ENCODE measurements around the gene LRRC4C.
"Not testable (repeated sequence)": the region's sequence is repeated elsewhere in the genome, so short reads cannot be mapped to it uniquely, and the experiment has no call there.

Gene LRRC4C

GRCh38 chr11:40602866-40603552 is 856.4 kb downstream of the LRRC4C start:
- TF ChIP-seq TAF1 (IDR thresholded peaks at IDR 0.05; ENCODE audit: borderline replicate concordance, low read depth, low read length) = no peak
- no peak for TF ChIP-seq POLR2A (IDR thresholded peaks at IDR 0.05; ENCODE audit: low read depth, low read length)
- no peak for TF ChIP-seq POLR2AphosphoS5 (IDR thresholded peaks at IDR 0.05; ENCODE audit: low read depth, low read length)
- DNase-seq (ENCODE audit: insufficient read length) = no peak
- no peak for FAIRE-seq

- DNase-seq (ENCODE audit: insufficient read length) = no peak
- TF ChIP-seq POLR2AphosphoS5 (IDR thresholded peaks at IDR 0.05; ENCODE audit: low read depth, low read length) (no peak), POLR2A (IDR thresholded peaks at IDR 0.05; ENCODE audit: low read depth, low read length) (no peak), TAF1 (IDR thresholded peaks at IDR 0.05; ENCODE audit: borderline replicate concordance, low read depth, low read length) (no peak)
- no peak for FAIRE-seq
Observed at GRCh38 chr11:40597546-40598113, 861.8 kb downstream of the LRRC4C start.

- no peak for DNase-seq (ENCODE audit: insufficient read length)
- no peak for FAIRE-seq
- TF ChIP-seq TAF1 (IDR thresholded peaks at IDR 0.05; ENCODE audit: borderline replicate concordance, low read depth, low read length) = no peak
- no peak for TF ChIP-seq POLR2AphosphoS5 (IDR thresholded peaks at IDR 0.05; ENCODE audit: low read depth, low read length)
- no peak for TF ChIP-seq POLR2A (IDR thresholded peaks at IDR 0.05; ENCODE audit: low read depth, low read length)
Observed at GRCh38 chr11:40573254-40573891, 886.1 kb downstream of the LRRC4C start.

GRCh38 chr11:40569947-40570531 is 889.4 kb downstream of the LRRC4C start:
- no peak for DNase-seq (ENCODE audit: insufficient read length)
- no peak for TF ChIP-seq POLR2A (IDR thresholded peaks at IDR 0.05; ENCODE audit: low read depth, low read length)
- no peak for TF ChIP-seq POLR2AphosphoS5 (IDR thresholded peaks at IDR 0.05; ENCODE audit: low read depth, low read length)
- no peak for TF ChIP-seq TAF1 (IDR thresholded peaks at IDR 0.05; ENCODE audit: borderline replicate concordance, low read depth, low read length)
- no peak for FAIRE-seq

GRCh38 chr11:40567392-40567791 is 892.1 kb downstream of the LRRC4C start:
- FAIRE-seq (no peak), DNase-seq (ENCODE audit: insufficient read length) (no peak)

GRCh38 chr11:40544162-40544561 is 915.3 kb downstream of the LRRC4C start:
- TF ChIP-seq TAF1 (IDR thresholded peaks at IDR 0.05; ENCODE audit: borderline replicate concordance, low read depth, low read length) (no peak), POLR2A (IDR thresholded peaks at IDR 0.05; ENCODE audit: low read depth, low read length) (no peak)
- DNase-seq (ENCODE audit: insufficient read length) (no peak), FAIRE-seq (no peak)

More at GRCh38 chr11:40567392-40567791, 892.1 kb downstream of the LRRC4C start:
- TF ChIP-seq POLR2AphosphoS5 (IDR thresholded peaks at IDR 0.05; ENCODE audit: low read depth, low read length) = no peak
- no peak for TF ChIP-seq POLR2A (IDR thresholded peaks at IDR 0.05; ENCODE audit: low read depth, low read length)
- no peak for TF ChIP-seq TAF1 (IDR thresholded peaks at IDR 0.05; ENCODE audit: borderline replicate concordance, low read depth, low read length)

GRCh38 chr11:40542821-40543220 is 916.6 kb downstream of the LRRC4C start:
- no peak for DNase-seq (ENCODE audit: insufficient read length)
- FAIRE-seq = no peak
- TF ChIP-seq POLR2AphosphoS5 (IDR thresholded peaks at IDR 0.05; ENCODE audit: low read depth, low read length) (no peak), POLR2A (IDR thresholded peaks at IDR 0.05; ENCODE audit: low read depth, low read length) (no peak), TAF1 (IDR thresholded peaks at IDR 0.05; ENCODE audit: borderline replicate concordance, low read depth, low read length) (no peak)

- FAIRE-seq (no peak), DNase-seq (ENCODE audit: insufficient read length) (no peak)
- TF ChIP-seq TAF1 (IDR thresholded peaks at IDR 0.05; ENCODE audit: borderline replicate concordance, low read depth, low read length) (no peak), POLR2A (IDR thresholded peaks at IDR 0.05; ENCODE audit: low read depth, low read length) (no peak), POLR2AphosphoS5 (IDR thresholded peaks at IDR 0.05; ENCODE audit: low read depth, low read length) (no peak)
Observed at GRCh38 chr11:40537734-40538133, 921.7 kb downstream of the LRRC4C start.

GRCh38 chr11:40522080-40522479 is 937.4 kb downstream of the LRRC4C start:
- not testable (repeated sequence) for FAIRE-seq; DNase-seq (ENCODE audit: insufficient read length)

- TF ChIP-seq POLR2AphosphoS5 (IDR thresholded peaks at IDR 0.05; ENCODE audit: low read depth, low read length) (no peak), TAF1 (IDR thresholded peaks at IDR 0.05; ENCODE audit: borderline replicate concordance, low read depth, low read length) (no peak), POLR2A (IDR thresholded peaks at IDR 0.05; ENCODE audit: low read depth, low read length) (no peak)
- no peak for DNase-seq (ENCODE audit: insufficient read length)
- no peak for FAIRE-seq
Observed at GRCh38 chr11:40517122-40517521, 942.3 kb downstream of the LRRC4C start.

- DNase-seq (ENCODE audit: insufficient read length) (no peak), FAIRE-seq (no peak)
- no peak for TF ChIP-seq TAF1 (IDR thresholded peaks at IDR 0.05; ENCODE audit: borderline replicate concordance, low read depth, low read length)
- no peak for TF ChIP-seq POLR2AphosphoS5 (IDR thresholded peaks at IDR 0.05; ENCODE audit: low read depth, low read length)
- TF ChIP-seq POLR2A (IDR thresholded peaks at IDR 0.05; ENCODE audit: low read depth, low read length) = no peak
Observed at GRCh38 chr11:40514124-40514523, 945.3 kb downstream of the LRRC4C start.

- TF ChIP-seq TAF1 (IDR thresholded peaks at IDR 0.05; ENCODE audit: borderline replicate concordance, low read depth, low read length) (no peak), POLR2A (IDR thresholded peaks at IDR 0.05; ENCODE audit: low read depth, low read length) (no peak), POLR2AphosphoS5 (IDR thresholded peaks at IDR 0.05; ENCODE audit: low read depth, low read length) (no peak)
- DNase-seq (ENCODE audit: insufficient read length) = no peak
- no peak for FAIRE-seq
Observed at GRCh38 chr11:40513281-40513680, 946.2 kb downstream of the LRRC4C start.

All from GM12892 (cell line).